Activated naive CD4-positive, alpha-beta T cell treated with anti-CD3 and anti-CD28 coated beads, Interleukin-2, amount 10 ng/mL, durations not matched to agents 7 days and 5 days (primary cell): ENCODE results near the gene GOLIM4.

Source experiments
- CTCF ChIA-PET: fragments of 350-600 bp; sonication (Branson Sonifier 250); formaldehyde crosslinking; loops from one replicate; lab custom pipeline; 2021; ENCODE audit warnings: antibody characterized with exemption; lab: Charles Lee
- DNase-seq: peaks from one replicate; pipeline ENCODE4 v3.0.0-alpha.2; 2020
- H3K27ac Mint-ChIP-seq: one replicate; pipeline ENCODE4 v1.8.0; 2021; ENCODE audit warnings: mild to moderate bottlenecking, moderate library complexity, mixed read lengths
- H3K27me3 Mint-ChIP-seq: one replicate; pipeline ENCODE4 v1.8.0; 2021; ENCODE audit warnings: mild to moderate bottlenecking, mixed read lengths
- H3K36me3 Mint-ChIP-seq: one replicate; pipeline ENCODE4 v1.8.0; 2021; ENCODE audit warnings: mixed read lengths
- H3K4me1 Mint-ChIP-seq: one replicate; pipeline ENCODE4 v1.8.0; 2021; ENCODE audit warnings: mixed read lengths
- H3K4me3 Mint-ChIP-seq: one replicate; pipeline ENCODE4 v1.8.0; 2021; ENCODE audit warnings: mild to moderate bottlenecking, moderate library complexity, mixed read lengths
- H3K9me3 Mint-ChIP-seq: one replicate; pipeline ENCODE4 v1.8.0; 2021; ENCODE audit warnings: mixed read lengths

The GOLIM4 gene

DNA sequence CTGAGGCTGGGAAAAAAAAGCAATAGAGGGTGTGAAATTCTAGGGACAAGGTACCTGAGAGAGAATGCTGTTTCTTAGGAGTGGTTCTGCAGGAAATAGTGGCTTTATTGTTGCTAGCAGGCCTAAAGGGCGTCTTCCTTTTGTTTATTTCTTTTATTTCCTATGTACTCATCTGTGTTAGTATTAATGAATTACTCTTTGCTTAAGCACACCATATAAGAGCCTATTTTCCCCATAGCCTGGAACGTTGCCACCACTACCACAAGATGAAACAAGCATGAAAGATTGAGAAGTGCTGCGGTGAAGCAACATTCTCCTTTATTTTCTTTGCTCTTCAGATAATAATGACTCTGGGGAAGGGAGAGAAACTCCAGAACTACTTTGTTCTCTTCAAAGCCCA lies 21.3 kb upstream of the GOLIM4 start:
- no peaks in the 10 kb centered on the region for H3K27me3 Mint-ChIP-seq
- H3K27ac Mint-ChIP-seq: no peak overlapping the region
- no peaks in the 10 kb centered on the region for H3K9me3 Mint-ChIP-seq
- H3K4me3 Mint-ChIP-seq: no peak overlapping the region
- H3K36me3 Mint-ChIP-seq: no peaks in the 10 kb centered on the region
- H3K4me1 Mint-ChIP-seq: no peaks in the 10 kb centered on the region
- DNase-seq: no peak
- CTCF ChIA-PET: no interaction called here

DNA sequence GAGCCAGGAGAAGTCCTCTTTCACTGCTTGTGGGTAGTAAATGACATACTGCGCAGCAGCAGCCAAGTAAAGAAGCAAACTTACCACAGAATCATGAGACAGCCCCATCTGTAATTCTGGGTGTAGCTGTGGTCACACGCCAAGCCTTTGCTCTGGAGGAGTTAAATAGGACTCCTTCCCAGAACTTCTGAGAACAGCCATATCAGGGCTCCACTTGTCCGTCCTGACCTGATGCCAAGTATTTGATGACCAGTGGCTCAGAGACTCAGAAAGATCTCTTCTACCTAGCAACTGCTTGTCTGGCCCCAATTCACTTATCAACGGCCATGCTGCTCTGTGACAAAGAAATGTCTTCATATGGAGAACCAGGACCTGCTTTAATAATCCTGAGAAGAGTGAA lies 20.6 kb upstream of the GOLIM4 start:
- H3K4me1 Mint-ChIP-seq: no peaks in the 10 kb centered on the region
- no peak for DNase-seq
- CTCF ChIA-PET: no interaction called here
- H3K4me3 Mint-ChIP-seq: no peak overlapping the region
- no peaks in the 10 kb centered on the region for H3K9me3 Mint-ChIP-seq
- H3K36me3 Mint-ChIP-seq: no peaks in the 10 kb centered on the region
- H3K27me3 Mint-ChIP-seq: no peaks in the 10 kb centered on the region
- H3K27ac Mint-ChIP-seq: no peak overlapping the region

GRCh38 chr3:168113848-168114247 lies 18.1 kb upstream of the GOLIM4 start:
- no peaks in the 10 kb centered on the region for H3K9me3 Mint-ChIP-seq
- H3K4me3 Mint-ChIP-seq: no peak overlapping the region
- H3K27ac Mint-ChIP-seq: no peak overlapping the region
- H3K27me3 Mint-ChIP-seq: no peaks in the 10 kb centered on the region
- H3K4me1 Mint-ChIP-seq: no peaks in the 10 kb centered on the region
- DNase-seq: no peak
- CTCF ChIA-PET: interaction anchor here (1.4 kb wide), 1 partner anchor 68 kb away, joined by 3 read pairs; no protein-coding TSS in a partner anchor
- H3K36me3 Mint-ChIP-seq: no peaks in the 10 kb centered on the region

- Mint-ChIP-seq H3K4me3 (no peak overlapping the region), H3K36me3 (no peaks in the 10 kb centered on the region), H3K4me1 (no peaks in the 10 kb centered on the region), H3K9me3 (no peaks in the 10 kb centered on the region), H3K27me3 (no peaks in the 10 kb centered on the region), H3K27ac (no peak overlapping the region)
- DNase-seq: no peak
- CTCF ChIA-PET: no interaction called here
Observed at GRCh38 chr3:168112894-168113293, 17.2 kb upstream of the GOLIM4 start.

- Mint-ChIP-seq H3K36me3 (no peaks in the 10 kb centered on the region), H3K27me3 (no peaks in the 10 kb centered on the region)
Observed at GRCh38 chr3:168104361-168104760, 8.6 kb upstream of the GOLIM4 start.

GRCh38 chr3:168102735-168103410 lies 7.1 kb upstream of the GOLIM4 start:
- H3K9me3 Mint-ChIP-seq: no peaks in the 10 kb centered on the region
- H3K4me3 Mint-ChIP-seq: no peak overlapping the region
- H3K27me3 Mint-ChIP-seq: no peaks in the 10 kb centered on the region
- H3K36me3 Mint-ChIP-seq: no peaks in the 10 kb centered on the region
- H3K4me1 Mint-ChIP-seq: no peaks in the 10 kb centered on the region
- DNase-seq: no peak
- no peak overlapping the region for H3K27ac Mint-ChIP-seq
- CTCF ChIA-PET: no interaction called here

More at GRCh38 chr3:168104361-168104760, 8.6 kb upstream of the GOLIM4 start:
- H3K9me3 Mint-ChIP-seq: no peaks in the 10 kb centered on the region
- DNase-seq: no peak
- H3K27ac Mint-ChIP-seq: no peak overlapping the region
- CTCF ChIA-PET: no interaction called here
- H3K4me1 Mint-ChIP-seq: no peaks in the 10 kb centered on the region
- H3K4me3 Mint-ChIP-seq: no peak overlapping the region

DNA sequence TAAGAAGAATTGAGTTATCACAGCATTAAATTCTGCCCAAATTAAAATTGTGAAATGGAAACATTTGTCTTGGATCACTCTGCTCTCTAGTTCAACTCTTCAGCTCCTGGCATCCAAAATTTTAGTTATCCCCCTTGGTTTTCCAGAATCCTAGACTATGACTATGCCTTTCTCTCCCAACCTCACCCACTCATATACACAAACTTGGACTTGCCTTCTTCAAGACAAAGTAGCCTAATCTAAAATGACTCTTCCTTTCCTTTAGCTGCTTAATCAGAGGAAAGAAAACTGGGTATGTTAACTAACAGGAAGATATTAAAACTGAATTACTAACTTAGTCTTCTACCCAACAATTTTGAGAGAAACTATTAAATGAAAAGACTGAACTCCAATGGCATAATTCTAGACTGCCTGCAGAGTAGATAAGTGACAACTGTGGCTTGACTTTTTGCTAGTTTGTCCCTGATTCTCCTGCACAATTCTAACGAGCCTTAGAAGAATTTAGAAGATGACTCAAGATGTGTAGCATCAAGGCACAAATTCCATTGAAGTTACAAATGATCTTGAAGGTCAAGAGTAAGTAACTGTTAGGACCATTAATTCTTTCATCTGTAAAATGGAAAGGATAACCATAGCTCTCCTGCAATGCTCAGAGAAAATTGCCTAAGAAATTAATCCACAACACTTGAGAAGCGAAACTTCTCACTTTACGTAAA lies 5.2 kb upstream of the GOLIM4 start:
- H3K36me3 Mint-ChIP-seq: no peaks in the 10 kb centered on the region
- H3K4me3 Mint-ChIP-seq: no peak overlapping the region
- peaks cover 6% of the 10 kb centered on the region for H3K27me3 Mint-ChIP-seq
- H3K27ac Mint-ChIP-seq: no peak overlapping the region
- no peaks in the 10 kb centered on the region for H3K9me3 Mint-ChIP-seq
- peaks cover 3% of the 10 kb centered on the region for H3K4me1 Mint-ChIP-seq
- CTCF ChIA-PET: interaction anchor here (1.1 kb wide), 1 partner anchor 39 kb away, joined by 3 read pairs; no protein-coding TSS in a partner anchor
- DNase-seq: no peak

- Mint-ChIP-seq H3K27ac (no peak overlapping the region), H3K27me3 (peaks cover 30% of the 10 kb centered on the region), H3K4me3 (no peak overlapping the region), H3K36me3 (no peaks in the 10 kb centered on the region), H3K4me1 (peaks cover 11% of the 10 kb centered on the region), H3K9me3 (no peaks in the 10 kb centered on the region)
- CTCF ChIA-PET: no interaction called here
- no peak for DNase-seq
Observed at GRCh38 chr3:168097381-168097780, 1.7 kb upstream of the GOLIM4 start.

GRCh38 chr3:168096210-168096652 lies 507 bp upstream of the GOLIM4 start:
- Mint-ChIP-seq H3K36me3 (no peaks in the 10 kb centered on the region), H3K27ac (no peak overlapping the region), H3K27me3 (peaks cover 30% of the 10 kb centered on the region), H3K4me1 (peaks cover 11% of the 10 kb centered on the region), H3K9me3 (no peaks in the 10 kb centered on the region), H3K4me3 (peak overlapping the region; percentile 64)
- no peak for DNase-seq
- CTCF ChIA-PET: no interaction called here

DNA sequence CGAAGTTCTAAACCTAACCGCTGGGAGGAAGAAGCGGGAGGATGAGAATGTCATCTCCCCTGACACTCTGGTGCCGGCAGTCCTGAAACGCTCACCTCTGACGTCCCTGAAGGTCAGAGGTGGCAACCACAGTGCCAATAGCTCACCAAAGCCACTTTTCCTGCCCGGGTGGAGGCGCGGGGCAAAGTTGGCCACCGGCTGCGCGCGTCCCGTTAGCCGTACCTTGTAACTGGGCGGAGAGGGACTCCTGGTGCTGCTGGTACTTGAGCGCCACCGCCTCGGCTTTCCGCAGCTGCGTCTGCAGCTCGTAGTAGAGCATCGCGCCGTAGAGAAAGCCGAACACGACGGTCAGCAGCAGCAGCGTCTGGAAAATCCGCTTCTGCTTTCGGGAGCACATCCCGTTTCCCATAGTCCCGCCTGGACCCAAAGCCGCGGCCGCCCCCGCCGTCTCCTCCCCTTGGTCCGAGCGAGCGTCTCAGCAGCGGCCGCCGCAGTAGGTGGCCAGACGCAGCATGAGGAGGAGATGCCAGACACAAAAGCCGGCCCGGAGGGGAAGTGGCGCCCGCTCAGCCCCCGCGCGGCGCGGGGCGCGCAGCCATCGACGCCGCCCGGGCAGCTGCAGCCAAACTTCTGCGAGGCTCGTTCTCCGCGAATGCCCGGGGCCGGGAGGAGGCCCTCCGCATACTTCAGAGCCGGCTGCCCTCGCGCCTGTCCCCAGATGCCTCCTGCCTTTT lies 680 bp downstream of the GOLIM4 start:
- H3K36me3 Mint-ChIP-seq: no peaks in the 10 kb centered on the region
- H3K27me3 Mint-ChIP-seq: peaks cover 30% of the 10 kb centered on the region
- CTCF ChIA-PET: interaction anchor here (1.3 kb wide), 1 partner anchor 71 kb away, joined by 3 read pairs; no protein-coding TSS in a partner anchor
- DNase-seq: peak; percentile 36
- no peak overlapping the region for H3K27ac Mint-ChIP-seq
- H3K4me3 Mint-ChIP-seq: peak overlapping the region; percentile 63
- no peaks in the 10 kb centered on the region for H3K9me3 Mint-ChIP-seq
- H3K4me1 Mint-ChIP-seq: peaks cover 11% of the 10 kb centered on the region

DNA sequence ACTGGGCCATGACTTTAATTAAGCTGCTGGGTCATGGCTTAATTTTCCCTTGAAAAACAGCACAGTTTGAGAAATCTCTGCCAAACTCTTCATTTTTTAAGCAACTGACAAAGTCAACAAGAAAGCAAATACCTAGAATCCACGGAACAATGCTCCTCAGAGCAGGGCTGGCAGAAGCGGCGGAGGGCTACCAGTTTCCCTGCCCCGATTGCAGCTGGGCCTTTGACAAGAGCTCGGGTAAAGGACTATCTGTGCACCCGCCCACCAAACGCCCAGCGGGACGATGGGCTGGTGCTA lies 1.2 kb downstream of the GOLIM4 start:
- H3K4me3 Mint-ChIP-seq: peak overlapping the region; percentile 52
- DNase-seq: no peak
- CTCF ChIA-PET: interaction anchor here (1.3 kb wide), 1 partner anchor 72 kb away, joined by 3 read pairs; no protein-coding TSS in a partner anchor

DNA sequence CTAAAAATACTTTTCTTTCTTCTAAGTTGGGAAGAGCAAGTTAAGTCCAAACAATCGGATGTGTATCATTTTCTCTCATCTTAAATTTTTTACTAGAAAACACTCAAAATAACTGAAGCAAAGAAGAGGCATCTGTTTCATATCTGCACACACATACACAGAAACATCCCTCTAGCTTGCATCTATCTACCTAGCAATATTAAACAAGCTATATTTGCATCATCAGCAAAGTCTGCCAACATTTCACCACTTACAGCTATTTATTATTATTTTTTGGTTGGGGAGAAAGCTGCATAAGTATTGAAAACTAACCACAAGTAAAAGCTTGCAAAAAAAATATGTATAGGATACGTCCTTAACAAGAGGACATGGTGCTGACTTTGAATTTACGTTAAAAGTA lies 1.9 kb downstream of the GOLIM4 start:
- Mint-ChIP-seq H3K27ac (no peak overlapping the region), H3K9me3 (no peaks in the 10 kb centered on the region), H3K4me3 (no peak overlapping the region), H3K36me3 (no peaks in the 10 kb centered on the region), H3K4me1 (peaks cover 11% of the 10 kb centered on the region), H3K27me3 (peaks cover 34% of the 10 kb centered on the region)
- no peak for DNase-seq
- CTCF ChIA-PET: no interaction called here

More for the DNA sequence above, 1.2 kb downstream of the GOLIM4 start:
- Mint-ChIP-seq H3K27ac (no peak overlapping the region), H3K36me3 (no peaks in the 10 kb centered on the region), H3K4me1 (peaks cover 11% of the 10 kb centered on the region), H3K27me3 (peaks cover 34% of the 10 kb centered on the region), H3K9me3 (no peaks in the 10 kb centered on the region)

- H3K36me3 Mint-ChIP-seq: no peaks in the 10 kb centered on the region
- no peak overlapping the region for H3K4me3 Mint-ChIP-seq
Observed at GRCh38 chr3:168093229-168093628, 2.5 kb downstream of the GOLIM4 start.

DNA sequence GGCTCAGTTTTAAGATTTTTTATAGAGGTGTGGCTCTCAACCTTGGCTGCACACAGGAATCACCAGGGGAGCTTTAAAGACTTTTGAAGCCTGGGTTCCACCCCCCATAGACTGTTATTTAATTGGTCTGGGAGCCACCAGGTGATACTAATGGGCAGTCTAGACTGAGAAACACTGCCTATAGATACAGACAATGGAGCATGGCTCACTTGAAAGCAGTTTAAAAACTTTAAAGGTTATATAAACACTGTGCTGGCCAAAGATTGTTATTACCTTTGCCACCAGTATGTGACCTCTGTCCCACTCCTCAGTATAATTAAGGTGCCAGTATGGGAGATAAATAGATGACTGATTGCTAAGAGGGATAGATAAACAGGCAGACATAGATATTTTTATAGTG lies 3.8 kb downstream of the GOLIM4 start:
- Mint-ChIP-seq H3K27me3 (peaks cover 34% of the 10 kb centered on the region), H3K9me3 (no peaks in the 10 kb centered on the region), H3K4me3 (no peak overlapping the region), H3K36me3 (no peaks in the 10 kb centered on the region), H3K4me1 (peaks cover 16% of the 10 kb centered on the region), H3K27ac (no peak overlapping the region)
- CTCF ChIA-PET: no interaction called here
- no peak for DNase-seq

More at GRCh38 chr3:168093229-168093628, 2.5 kb downstream of the GOLIM4 start:
- Mint-ChIP-seq H3K9me3 (no peaks in the 10 kb centered on the region), H3K27ac (no peak overlapping the region), H3K4me1 (peaks cover 16% of the 10 kb centered on the region), H3K27me3 (peaks cover 34% of the 10 kb centered on the region)
- no peak for DNase-seq
- CTCF ChIA-PET: no interaction called here
